ENCODE results near the gene DIP2C.
"Not testable (repeated sequence)": the region's sequence is repeated elsewhere in the genome, so short reads cannot be mapped to it uniquely, and the experiment has no call there.

GRCh38 chr10:323046-323445, 366.4 kb downstream of the DIP2C start:
- TF ChIP-seq SIN3A (IDR thresholded peaks at IDR 0.05; ENCODE audit: borderline replicate concordance, low read depth, low read length); POLR2AphosphoS5 (IDR thresholded peaks at IDR 0.05; ENCODE audit: low read depth, low read length); RXRA (IDR thresholded peaks at IDR 0.05; ENCODE audit: borderline replicate concordance, low read depth); NRF1 (IDR thresholded peaks at IDR 0.05; ENCODE audit: low read depth, low read length); EP300 (IDR thresholded peaks at IDR 0.05; ENCODE audit: borderline replicate concordance in 1 of 2, low read depth in 1 of 2, low read length in 1 of 2); GABPA (IDR thresholded peaks at IDR 0.05; ENCODE audit: low read depth); TAF1 (IDR thresholded peaks at IDR 0.05; ENCODE audit: borderline replicate concordance, low read depth, low read length); CTCF (IDR thresholded peaks at IDR 0.05): not testable (repeated sequence)
- TF ChIP-seq, protein P1, sequence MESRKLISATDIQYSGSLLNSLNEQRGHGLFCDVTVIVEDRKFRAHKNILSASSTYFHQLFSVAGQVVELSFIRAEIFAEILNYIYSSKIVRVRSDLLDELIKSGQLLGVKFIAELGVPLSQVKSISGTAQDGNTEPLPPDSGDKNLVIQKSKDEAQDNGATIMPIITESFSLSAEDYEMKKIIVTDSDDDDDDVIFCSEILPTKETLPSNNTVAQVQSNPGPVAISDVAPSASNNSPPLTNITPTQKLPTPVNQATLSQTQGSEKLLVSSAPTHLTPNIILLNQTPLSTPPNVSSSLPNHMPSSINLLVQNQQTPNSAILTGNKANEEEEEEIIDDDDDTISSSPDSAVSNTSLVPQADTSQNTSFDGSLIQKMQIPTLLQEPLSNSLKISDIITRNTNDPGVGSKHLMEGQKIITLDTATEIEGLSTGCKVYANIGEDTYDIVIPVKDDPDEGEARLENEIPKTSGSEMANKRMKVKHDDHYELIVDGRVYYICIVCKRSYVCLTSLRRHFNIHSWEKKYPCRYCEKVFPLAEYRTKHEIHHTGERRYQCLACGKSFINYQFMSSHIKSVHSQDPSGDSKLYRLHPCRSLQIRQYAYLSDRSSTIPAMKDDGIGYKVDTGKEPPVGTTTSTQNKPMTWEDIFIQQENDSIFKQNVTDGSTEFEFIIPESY (IDR thresholded peaks at IDR 0.05; ENCODE audit: borderline replicate concordance, low read depth), result not testable (repeated sequence)
- TF ChIP-seq, protein P2, sequence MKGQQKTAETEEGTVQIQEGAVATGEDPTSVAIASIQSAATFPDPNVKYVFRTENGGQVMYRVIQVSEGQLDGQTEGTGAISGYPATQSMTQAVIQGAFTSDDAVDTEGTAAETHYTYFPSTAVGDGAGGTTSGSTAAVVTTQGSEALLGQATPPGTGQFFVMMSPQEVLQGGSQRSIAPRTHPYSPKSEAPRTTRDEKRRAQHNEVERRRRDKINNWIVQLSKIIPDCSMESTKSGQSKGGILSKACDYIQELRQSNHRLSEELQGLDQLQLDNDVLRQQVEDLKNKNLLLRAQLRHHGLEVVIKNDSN (IDR thresholded peaks at IDR 0.05; ENCODE audit: borderline replicate concordance, low read depth), result not testable (repeated sequence)
